Head of caudate nucleus (tissue), 42 donors: ENCODE results near the gene CLBA1.
"Not testable (repeated sequence)": the region's sequence is repeated elsewhere in the genome, so short reads cannot be mapped to it uniquely, and the experiment has no call there.

Experiments used
- DNase-seq, 42 donors: peaks; one replicate each; pipeline versions ENCODE4 v3.0.0 to v3.0.0-alpha.2; 2020 to 2021; ENCODE audit warnings: mixed read lengths in 7 of 42
- intact Hi-C: fragments of 100-400 bp; cut with DNase I; formaldehyde crosslinking; loops from one replicate; pipeline ENCODE4 v1.15.0; 2022

Gene CLBA1

DNA sequence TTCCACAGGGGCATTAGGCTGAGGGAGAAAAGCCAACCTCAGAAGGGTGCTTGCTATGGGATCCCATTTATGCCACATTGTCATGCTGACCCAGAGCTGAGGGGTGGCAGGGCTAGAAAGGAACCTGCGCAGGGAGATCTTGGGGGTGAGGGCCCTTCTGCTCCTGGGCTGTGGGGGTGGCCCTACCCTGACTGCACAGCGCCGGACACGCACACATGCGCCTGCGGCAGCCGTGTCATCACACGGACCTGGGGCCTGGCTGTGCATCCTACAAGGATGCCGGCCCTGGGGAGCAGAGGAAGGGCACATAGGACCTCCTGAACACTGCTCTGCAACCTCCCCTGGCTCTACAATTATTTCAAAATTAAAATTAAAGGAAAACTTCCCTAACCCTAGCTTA is 28.4 kb downstream of the CLBA1 start:
- DNase-seq = no peak
- intact Hi-C loops = no loop called here

DNA sequence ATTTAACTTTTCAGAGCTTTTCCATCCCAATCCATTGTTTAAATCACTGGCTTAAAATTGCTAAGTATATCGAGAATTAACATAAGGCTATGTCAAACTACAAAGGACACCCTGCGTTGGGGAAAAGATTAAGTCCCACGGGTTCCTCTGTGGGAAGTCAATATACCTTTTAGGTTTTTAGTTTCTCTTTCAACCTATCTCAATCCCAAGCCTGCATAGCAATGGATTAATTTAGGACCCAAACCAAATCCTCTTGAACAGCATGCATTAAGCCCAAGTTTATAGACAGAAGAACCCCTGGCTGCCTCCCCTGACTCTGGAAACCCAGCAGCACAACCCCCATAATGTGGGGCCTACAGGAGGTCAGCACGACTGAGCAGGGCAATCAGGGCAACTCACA is 29.0 kb downstream of the CLBA1 start:
- DNase-seq = no peak
- intact Hi-C loops = no loop called here

DNA sequence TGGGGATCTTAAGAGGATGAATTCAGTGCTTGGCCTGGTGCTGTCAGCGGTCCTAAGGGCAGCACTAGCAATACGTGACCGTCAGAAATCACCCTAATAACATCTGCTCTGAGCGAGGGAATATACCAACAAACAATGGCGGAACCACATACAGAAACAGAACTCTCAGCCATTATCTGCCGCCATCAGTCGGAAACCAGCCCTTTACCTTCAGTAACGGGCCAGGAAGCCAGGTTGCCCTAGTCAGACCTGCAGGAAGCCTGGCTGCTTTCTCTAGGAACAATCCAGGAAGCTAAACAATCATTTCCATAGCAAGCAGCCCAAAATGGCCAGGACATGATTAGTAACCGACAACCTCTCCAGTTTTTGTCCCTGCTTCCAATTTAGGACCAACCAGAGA is 29.7 kb downstream of the CLBA1 start:
- intact Hi-C loops = no loop called here
- no peak for DNase-seq

DNA sequence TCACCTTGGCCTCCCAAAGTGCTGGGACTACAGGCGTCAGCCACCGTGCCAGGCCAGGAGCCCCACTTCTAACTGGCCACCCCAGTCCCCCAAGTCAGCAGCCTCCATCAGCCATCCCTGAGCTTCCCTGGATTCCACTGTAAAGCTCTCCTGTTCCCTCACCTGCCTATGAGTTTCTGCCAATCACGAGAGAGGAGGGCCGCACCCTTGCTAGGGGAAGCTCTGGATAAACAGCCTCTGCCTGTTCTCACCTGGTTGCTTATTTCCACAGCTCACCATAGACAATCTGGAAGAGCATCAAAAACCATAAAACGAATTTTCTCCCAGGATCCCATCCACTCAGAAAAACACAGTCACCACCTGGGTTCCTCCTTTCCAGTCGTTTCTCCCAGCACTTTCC is 30.3 kb downstream of the CLBA1 start:
- intact Hi-C loops = no loop called here
- no peak for DNase-seq

DNA sequence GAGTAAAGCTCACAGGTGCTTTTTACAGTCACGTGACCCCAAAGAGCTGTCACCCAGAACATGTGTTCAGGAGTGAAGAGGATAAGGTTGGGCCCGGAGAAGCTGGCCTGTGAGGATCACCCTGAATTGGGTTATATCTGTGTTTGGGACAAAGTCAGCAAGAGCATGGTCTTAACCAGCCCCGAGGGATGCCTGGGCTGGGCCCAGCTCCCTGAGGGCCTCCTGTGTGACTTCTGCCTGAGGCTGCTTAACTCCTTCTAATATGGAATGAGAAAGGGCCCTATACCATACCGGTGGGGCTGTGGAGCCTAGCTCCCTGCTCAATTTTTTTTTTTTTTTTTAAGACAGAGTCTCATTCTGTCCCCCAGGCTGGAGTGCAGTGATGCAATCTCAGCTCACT is 32.8 kb downstream of the CLBA1 start:
- DNase-seq = no peak
- intact Hi-C loops = no loop called here

DNA sequence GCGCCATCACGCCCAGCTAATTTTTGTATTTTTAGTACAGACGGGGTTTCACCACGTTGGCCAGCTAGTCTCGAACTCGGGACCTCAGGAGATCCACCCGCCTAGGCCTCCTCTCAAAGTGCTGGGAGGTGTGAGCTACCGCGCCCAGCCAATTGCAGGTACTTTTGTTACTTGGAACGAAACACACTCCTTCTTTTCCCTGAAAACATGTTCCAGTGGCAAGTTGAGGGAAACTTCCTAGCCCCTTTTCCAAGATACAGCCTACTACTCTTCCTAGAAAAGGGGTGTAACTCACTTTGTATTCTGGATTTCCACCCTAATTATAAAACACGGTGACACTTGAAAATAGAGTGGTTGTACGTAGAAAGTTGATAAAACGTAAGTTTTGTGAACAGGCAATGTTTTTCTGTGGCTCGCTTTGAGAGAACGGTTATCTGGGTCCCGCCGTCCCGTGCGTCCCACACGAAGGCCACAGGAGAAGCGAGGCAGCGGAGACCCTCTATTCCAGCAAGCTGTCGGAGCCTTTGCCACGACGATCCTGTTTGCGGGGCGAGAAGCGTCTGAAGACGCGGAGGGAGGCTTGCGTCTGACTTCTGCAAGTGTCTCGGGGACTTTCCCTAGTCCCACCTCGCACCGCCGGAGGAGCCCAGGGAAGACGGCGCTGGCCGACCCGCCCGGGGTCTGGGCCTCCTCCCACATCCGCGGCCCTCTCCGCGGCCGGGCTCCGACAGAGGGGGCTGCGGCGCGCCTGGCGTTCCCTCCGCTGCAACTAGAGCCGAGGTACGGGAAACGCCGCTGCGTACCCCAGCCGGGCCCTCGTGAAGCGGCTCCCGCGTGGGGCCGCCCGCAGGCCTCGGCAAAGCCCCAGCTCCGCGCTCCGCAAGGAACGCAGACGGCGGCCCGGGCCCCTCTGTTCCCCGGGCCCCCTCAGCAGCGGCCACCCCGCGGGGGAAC is 34.5 kb downstream of the CLBA1 start:
- intact Hi-C loops = loop anchor here (5.0 kb wide), 1 partner anchor 38 kb away; no protein-coding TSS in a partner anchor
- peak in 19 of 42 donors; percentile 6 to 46 (median 17) for DNase-seq

DNA sequence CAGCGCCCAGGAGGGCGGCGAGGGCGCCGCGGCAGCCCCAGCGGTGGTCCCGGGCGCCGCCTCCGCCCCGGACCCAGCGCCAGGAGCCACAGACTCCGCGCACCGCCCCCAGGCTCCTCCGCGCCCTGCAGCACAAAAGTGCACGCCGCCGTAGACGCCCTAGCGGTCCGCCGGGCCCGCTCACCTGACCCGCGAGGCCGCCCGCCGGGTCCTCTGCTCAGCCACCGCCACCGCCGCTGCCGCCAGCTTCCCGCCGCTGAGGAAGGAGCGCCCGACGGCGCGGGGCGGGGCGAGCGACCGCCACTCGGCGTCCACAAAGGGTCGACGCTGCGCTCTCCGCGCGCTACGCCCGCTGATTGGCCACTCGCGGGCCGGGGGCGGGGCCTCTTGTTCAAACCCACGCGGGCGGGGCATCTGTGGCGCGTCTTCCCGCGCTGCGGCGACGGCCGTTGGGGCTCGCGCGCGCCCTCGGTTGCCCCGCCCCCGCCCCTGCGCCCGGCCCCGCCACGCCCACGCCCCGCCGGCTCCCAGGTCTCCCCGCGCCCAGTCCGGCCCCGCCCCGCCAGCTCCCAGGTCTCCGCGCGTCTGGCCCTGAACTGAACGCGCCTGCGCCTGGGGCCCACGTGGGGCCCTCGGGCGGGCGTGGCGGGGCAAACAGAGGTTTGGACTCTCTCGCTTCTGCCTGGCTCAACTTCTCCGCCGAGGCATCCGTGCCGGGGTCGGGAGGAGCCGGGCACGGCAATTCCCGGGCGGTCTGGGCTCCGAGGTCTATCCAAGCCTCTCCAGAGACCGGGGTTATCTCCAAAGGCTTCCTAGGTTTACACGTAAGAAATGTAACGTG is 35.4 kb downstream of the CLBA1 start, which contains the start of gene CDCA4:
Gene CDCA4 (minus strand): TSS at position 269 of the 841 bp plus-strand sequence. CDS start 9,154 bp downstream, outside the sequence.
- intact Hi-C loops = loop anchor here (5.0 kb wide), 1 partner anchor 39 kb away; no protein-coding TSS in a partner anchor

DNA sequence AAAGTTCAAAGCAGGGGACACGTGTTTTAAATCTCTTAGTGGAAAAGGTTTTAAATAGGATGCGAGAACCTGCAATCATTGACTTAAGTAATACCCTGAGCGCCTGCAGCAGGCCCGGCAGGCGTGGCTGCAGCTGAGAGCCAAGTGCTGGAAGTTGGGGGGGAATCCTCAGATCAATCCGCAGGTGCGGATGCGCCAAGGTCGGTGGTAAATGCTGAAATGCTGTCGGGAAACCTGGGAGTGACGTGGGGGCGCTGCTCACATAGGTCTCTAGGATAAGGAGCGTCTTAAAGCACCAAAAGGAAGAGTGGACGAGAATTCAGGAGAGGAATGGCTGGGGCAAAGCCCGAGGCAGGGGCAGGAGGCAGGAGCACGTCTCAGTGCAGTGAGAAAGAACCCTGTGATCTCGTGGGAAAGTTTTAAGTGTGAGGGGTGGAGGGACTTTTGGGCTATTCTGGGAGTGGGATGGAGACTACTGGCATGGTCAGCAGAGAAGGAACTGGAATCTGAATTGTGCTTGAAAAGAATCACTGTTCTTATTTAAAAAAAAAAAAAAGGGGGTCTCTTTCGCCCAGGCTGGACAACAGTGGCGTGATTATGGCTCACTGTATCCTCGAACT is 36.2 kb downstream of the CLBA1 start:
- peak in 41 of 42 donors; percentile 22 to 81 (median 55) for DNase-seq
- intact Hi-C loops = loop anchor here (5.0 kb wide), 1 partner anchor 39 kb away; no protein-coding TSS in a partner anchor

More for the DNA sequence above, 35.4 kb downstream of the CLBA1 start, which contains the start of gene CDCA4:
- peak; percentile 95 to 99 (median 98) for DNase-seq

DNA sequence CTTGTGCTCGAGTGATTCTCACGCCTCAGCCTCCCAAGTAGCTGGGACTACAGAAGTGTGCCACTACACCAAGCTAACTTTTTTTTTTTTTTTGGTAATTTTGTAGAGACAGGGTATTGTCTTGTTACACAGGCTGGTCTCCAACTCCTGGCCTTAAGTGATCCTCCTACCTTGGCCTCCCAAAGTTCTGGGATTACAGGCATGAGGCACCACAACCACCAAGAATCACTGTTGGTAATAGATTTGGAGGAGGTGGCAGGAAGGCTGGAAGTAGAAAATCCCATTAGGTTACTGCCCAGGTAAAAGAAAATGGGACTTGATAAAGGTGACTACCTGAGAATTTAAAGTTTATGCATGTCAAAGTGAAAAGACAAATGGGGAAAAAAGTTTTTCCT is 36.7 kb downstream of the CLBA1 start:
- intact Hi-C loops = loop anchor here (5.0 kb wide), 1 partner anchor 40 kb away; no protein-coding TSS in a partner anchor

DNA sequence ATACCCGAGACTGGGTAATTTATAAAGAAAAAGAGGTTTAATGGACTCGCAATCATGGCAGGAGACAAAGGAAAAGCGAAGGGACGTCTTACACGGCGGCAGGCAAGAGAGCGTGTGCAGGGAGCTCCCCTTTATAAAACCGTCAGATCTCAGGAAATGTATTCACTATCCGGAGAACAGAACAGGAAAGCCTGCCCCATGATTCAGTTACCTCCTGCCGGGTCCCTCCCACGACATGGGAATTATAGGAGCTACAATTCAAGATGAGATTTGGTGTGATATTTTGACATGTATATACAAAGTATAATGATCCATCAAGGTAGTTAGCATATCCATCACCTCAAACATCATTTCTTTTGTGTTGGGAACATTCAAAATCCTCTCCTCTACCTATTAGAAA is 37.6 kb downstream of the CLBA1 start:
- no peak for DNase-seq
- intact Hi-C loops = loop anchor here (5.0 kb wide), 1 partner anchor 41 kb away; no protein-coding TSS in a partner anchor

More for the DNA sequence above, 36.7 kb downstream of the CLBA1 start:
- DNase-seq = no peak

DNA sequence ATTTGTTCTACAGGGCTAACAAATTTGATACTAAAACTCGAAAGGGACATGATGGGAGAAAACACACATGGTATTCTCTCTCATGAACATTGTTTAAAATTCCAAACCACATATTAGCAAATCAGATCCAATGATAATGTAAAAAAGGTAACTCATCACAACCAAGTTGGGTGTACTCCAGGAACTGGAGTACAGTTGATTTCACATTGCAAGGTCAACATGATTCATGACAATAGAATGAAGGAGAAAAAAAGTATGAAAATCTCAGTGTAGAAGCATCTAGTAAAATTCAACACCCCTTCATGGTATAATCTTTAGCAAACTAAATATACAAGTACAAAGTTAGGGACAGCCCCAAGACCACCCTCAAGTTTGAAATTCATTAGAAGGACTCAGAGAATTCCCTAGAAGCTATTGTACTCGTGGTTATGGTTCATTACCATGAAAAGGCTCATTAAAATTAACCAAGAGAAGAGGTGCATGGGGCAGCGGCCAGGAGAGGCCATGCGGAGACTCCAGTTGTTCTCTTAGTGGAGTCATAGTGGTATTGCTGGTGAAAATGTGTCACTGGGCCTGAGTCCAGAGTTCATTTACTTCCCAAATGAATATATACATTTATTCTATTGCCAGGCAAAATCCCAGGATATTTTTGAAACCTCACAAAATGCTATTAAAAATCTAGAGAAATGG is 38.3 kb downstream of the CLBA1 start:
- intact Hi-C loops = loop anchor here (5.0 kb wide), 1 partner anchor 42 kb away; no protein-coding TSS in a partner anchor
- DNase-seq = no peak

DNA sequence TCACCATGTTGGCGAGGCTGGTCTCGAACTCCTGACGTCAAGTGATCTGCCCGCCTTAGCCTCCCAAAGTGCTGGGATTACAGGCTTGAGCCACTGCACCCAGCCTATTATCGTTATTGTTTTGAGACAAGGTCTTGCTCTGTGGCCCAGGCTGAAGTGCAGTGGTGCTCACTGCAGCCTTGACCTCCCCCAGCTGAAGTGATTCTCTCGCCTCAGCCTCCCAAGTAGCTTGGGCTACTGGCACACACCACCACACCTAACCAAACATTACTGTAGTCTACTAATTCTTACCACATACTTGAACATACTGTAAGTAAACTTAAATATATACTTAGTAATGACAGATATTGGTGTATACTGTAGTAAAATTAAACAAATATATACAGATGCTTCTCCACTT is 39.8 kb downstream of the CLBA1 start:
- intact Hi-C loops = no loop called here

DNA sequence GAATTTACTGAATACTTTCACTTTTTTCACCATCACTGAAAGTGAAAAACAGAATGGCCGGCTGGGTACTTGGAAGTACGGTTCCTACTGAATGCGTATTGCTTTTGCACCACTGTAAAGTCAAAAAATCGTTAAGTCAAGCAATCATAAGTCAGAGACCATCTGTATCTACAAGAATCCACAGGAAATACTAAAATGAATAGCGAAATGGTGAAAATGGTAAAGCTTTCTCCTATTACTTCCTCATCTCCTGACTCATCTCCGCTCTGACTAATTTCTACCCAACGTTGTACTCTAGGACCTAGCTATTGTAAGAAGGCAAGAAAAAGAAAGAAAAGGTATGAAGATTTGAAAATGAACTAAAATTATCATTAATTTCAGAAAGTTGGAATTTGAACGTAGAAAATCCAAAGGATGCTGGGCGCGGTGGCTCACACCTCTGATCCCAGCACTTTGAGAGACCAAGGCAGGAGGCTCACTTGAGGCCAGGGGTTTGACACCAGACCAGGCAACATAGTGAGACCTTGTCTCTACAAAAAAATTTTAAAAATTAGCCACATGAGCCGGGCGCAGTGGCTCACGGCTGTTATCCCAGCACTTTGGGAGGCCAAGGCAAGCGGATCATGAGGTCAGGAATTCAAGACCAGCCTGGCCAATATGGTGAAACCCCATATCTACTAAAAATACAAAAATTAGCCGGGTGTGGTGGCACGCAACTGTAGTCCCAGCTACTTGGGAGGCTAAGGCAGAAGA is 40.6 kb downstream of the CLBA1 start:
- intact Hi-C loops = no loop called here
- no peak for DNase-seq

More for the DNA sequence above, 39.8 kb downstream of the CLBA1 start:
- no peak for DNase-seq

DNA sequence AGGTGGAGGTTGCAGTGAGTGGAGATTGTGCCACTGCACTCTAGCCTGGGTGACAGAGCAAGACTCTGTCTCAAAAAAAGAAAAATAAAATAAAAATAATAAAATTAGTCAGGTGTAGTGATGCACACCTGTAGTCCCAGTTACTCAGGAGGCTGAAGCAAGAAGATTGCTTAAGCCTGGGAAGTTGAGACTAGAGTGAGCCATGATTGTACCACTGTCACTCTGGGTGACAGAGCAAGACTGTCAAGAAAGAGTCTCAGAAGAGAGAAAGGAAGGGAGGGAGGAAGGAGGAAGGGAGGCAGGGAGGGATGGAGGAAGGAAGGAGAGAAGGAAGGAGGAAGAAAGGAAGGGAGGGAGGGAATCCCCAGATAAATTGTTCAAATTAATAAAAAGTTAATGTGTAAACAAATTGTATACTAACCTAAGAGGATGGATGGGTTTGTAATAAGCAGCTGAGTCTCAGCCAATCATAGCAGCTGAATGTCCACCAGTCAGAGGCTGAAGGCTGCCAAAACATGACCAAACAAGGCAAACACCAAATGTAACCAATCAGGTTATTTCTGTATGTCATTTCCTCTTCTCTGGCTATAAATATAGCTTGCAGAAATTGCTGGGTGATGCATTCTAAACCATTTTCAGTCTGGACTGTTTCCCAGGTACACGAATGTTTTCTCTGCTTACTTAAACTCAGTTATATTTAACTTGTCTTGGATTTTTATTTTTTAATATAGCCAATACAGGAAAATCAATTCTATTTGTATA is 41.4 kb downstream of the CLBA1 start:
- intact Hi-C loops = no loop called here

DNA sequence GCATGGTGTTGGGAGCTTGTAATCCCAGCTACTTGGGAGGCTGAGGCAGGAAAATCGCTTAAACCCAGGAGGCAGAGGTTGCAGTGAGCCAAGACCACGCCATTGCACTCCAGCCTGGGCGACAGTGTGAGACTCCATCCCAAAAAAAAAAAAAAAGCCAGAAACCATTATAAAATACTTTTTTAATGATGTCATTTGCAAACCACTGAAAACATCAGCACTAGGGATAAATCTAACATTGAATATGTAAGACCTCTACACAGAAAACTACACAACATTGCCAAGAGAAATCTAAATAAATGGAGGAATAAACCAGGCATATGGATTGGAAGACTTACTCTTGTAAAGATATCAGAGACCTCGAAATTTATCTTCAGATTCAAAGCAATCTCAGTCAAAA is 42.1 kb downstream of the CLBA1 start:
- DNase-seq, intact Hi-C loops: not testable (repeated sequence)

More for the DNA sequence above, 41.4 kb downstream of the CLBA1 start:
- DNase-seq = no peak

DNA sequence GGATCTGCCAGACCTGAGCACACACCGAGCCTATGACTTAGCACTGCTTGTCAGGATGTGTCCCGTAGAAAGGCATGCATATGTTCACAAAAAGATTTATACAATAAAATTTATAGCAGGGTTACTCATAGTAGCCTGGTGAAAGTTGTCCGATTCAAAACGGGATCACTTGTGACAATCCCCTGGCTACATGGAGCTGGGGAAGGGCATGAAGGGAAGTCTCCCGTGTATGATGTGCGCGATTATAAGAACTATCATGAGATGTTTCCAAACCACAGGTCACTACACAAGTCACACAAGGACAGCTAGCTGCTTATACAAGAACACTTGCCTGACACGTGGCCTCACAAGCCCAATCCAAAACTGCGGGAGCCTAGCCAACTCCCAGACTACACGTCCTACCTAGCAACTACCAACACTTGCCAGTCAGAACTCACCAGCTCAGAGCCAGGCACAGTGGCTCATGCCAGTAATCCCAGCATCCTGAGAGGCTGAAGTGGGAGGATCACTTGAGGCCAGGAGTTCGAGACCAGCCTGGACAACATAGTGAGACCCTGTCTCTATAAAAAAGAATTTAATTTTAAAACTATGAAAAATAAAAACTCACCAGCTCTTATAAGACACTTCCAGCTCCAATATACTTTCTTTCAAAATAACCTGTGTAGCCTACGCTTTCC is 42.8 kb downstream of the CLBA1 start:
- DNase-seq = no peak
- intact Hi-C loops = no loop called here
